CD8-positive, alpha-beta memory T cell (primary cell): ENCODE measurements around the gene L3MBTL1. TPM values are rescaled to one million over a fixed set of nuclear protein-coding genes. Genes with fewer than 3 reads are reported as not detected.

Experiments
- CTCF ChIA-PET: fragments of 350-600 bp; sonication (Branson Sonifier 250); formaldehyde crosslinking; loops from one replicate; lab custom pipeline; 2021; ENCODE audit warnings: antibody characterized with exemption; lab: Charles Lee
- POLR2A ChIA-PET: fragments of 350-600 bp; sonication (Branson Sonifier 250); formaldehyde crosslinking; loops from one replicate; lab custom pipeline; 2021; ENCODE audit warnings: antibody characterized with exemption; lab: Charles Lee
- DNase-seq, 5 donors: peaks; one replicate each; pipeline versions ENCODE4 v3.0.0 to v3.0.0-alpha.2; 2020 to 2022; ENCODE audit warnings: mixed read lengths in 1 of 5
- H3K27ac ChIP-seq: one replicate; pipeline ENCODE4 v1.7.0; 2013; ENCODE audit warnings: low read depth, mild to moderate bottlenecking, low read length, moderate library complexity
- H3K27me3 ChIP-seq: 2 replicates; pipeline ENCODE4 v1.7.0; 2013; ENCODE audit warnings: low read length, mild to moderate bottlenecking; ENCODE audit not compliant: insufficient read depth, poor library complexity, severe bottlenecking
- H3K36me3 ChIP-seq: 2 replicates; pipeline ENCODE4 v1.7.0; 2013; ENCODE audit warnings: mild to moderate bottlenecking, low read length, moderate library complexity; ENCODE audit not compliant: insufficient read depth
- H3K4me1 ChIP-seq: 2 replicates; pipeline ENCODE4 v1.7.0; 2013; ENCODE audit warnings: mild to moderate bottlenecking, low read length, moderate library complexity; ENCODE audit not compliant: insufficient read depth
- H3K4me3 ChIP-seq: 2 replicates; pipeline ENCODE4 v1.7.0; 2013; ENCODE audit warnings: mild to moderate bottlenecking, low read length
- H3K9me3 ChIP-seq: 2 replicates; pipeline ENCODE4 v1.7.0; 2013; ENCODE audit warnings: mild to moderate bottlenecking, low read length
- H3K27ac Mint-ChIP-seq, 8 donors: one replicate each; pipeline ENCODE4 v1.8.0; 2020 to 2021; ENCODE audit warnings: mixed read lengths in 8 of 8, mild to moderate bottlenecking in 6 of 8, inconsistent platforms in 3 of 8, moderate library complexity in 3 of 8
- H3K27me3 Mint-ChIP-seq, 2 donors: one replicate each; pipeline ENCODE4 v1.8.0; 2020 to 2021; ENCODE audit warnings: mixed read lengths in 2 of 2, mild to moderate bottlenecking in 1 of 2, moderate library complexity in 1 of 2
- H3K36me3 Mint-ChIP-seq, 3 donors: one replicate each; pipeline ENCODE4 v1.8.0; 2020 to 2021; ENCODE audit warnings: mixed read lengths in 3 of 3, inconsistent platforms in 1 of 3, mild to moderate bottlenecking in 1 of 3
- H3K4me1 Mint-ChIP-seq, 3 donors: one replicate each; pipeline ENCODE4 v1.8.0; 2020 to 2021; ENCODE audit warnings: mixed read lengths in 3 of 3, inconsistent platforms in 1 of 3, mild to moderate bottlenecking in 1 of 3
- H3K4me3 Mint-ChIP-seq, 7 donors: one replicate each; pipeline ENCODE4 v1.8.0; 2020 to 2021; ENCODE audit warnings: mixed read lengths in 7 of 7, mild to moderate bottlenecking in 6 of 7, moderate library complexity in 4 of 7, inconsistent platforms in 2 of 7
- H3K9me3 Mint-ChIP-seq, 5 donors: one replicate each; pipeline ENCODE4 v1.8.0; 2020 to 2022; ENCODE audit warnings: mixed read lengths in 5 of 5, mild to moderate bottlenecking in 3 of 5, moderate library complexity in 2 of 5, inconsistent platforms in 1 of 5
- polyA plus RNA-seq: library from polyadenylated mRNA; unstranded; fragments of 300-500 nt; fragmentation: Illumina TruSeq; gene quantifications from one replicate; pipeline ENCODE4 v1.2.3, GENCODE V29; 2021
- total RNA-seq, 2 experiments: library from RNA; stranded (reverse); gene quantifications; one replicate each; pipeline ENCODE4 v1.2.3, GENCODE V29; 2021

The L3MBTL1 gene
- total and polyA plus RNA-seq, 3 experiments from 2014 or later: 1.8 to 5.2 (median 4.6) TPM

- peaks cover 5 to 8% of the 10 kb centered on the region in 2 donors for H3K27me3 Mint-ChIP-seq
These were observed 82.5 kb downstream of the L3MBTL1 start for GRCh38 chr20:43590036-43590391.

GRCh38 chr20:43590392-43591303 lies 83.2 kb downstream of the L3MBTL1 start, which contains the start of gene IFT52:
Gene IFT52 (plus strand): TSS chr20:43590937. CDS start chr20:43594699, 3,762 bp downstream.
- DNase-seq: peak; percentile 77 to 92 (median 85)
- H3K4me3 ChIP-seq: peak within 1 kb of the TSS; percentile 77
- H3K27me3 Mint-ChIP-seq: peaks cover 5% of the 10 kb centered on the region in 2 donors
- ChIA-PET POLR2A (interaction anchor here (0.6 to 0.8 kb wide), 4 partner anchors 11 to 439 kb away, joined by 3 to 4 read pairs (median 3); no protein-coding TSS in a partner anchor), CTCF (interaction anchor here (0.6 kb wide), 1 partner anchor 8 kb away, joined by 3 read pairs; no protein-coding TSS in a partner anchor)
- no peaks in the 10 kb centered on the region for H3K9me3 Mint-ChIP-seq
- peak within 1 kb of the TSS; percentile 80 for H3K27ac ChIP-seq
- H3K4me1 Mint-ChIP-seq: peaks cover 12 to 23% (median 18%) of the 10 kb centered on the region in 3 donors
- H3K27me3 ChIP-seq: no peaks in the 10 kb centered on the region
- H3K4me3 Mint-ChIP-seq: peak within 1 kb of the TSS; percentile 90 to 98 (median 96)
- H3K9me3 ChIP-seq: no peaks in the 10 kb centered on the region
- no peaks in the 10 kb centered on the region for H3K36me3 ChIP-seq
- peaks cover 13% of the 10 kb centered on the region for H3K4me1 ChIP-seq
- peaks cover 0 to 23% (median 5%) of the 10 kb centered on the region in 3 donors for H3K36me3 Mint-ChIP-seq
- peak within 1 kb of the TSS; percentile 91 to 99 (median 98) for H3K27ac Mint-ChIP-seq

More at GRCh38 chr20:43590036-43590391, 82.5 kb downstream of the L3MBTL1 start:
- DNase-seq: no peak
- Histone ChIP-seq H3K4me3 (peak overlapping the region; percentile 77), H3K27me3 (no peaks in the 10 kb centered on the region), H3K36me3 (no peaks in the 10 kb centered on the region), H3K27ac (peak overlapping the region; percentile 80), H3K9me3 (no peaks in the 10 kb centered on the region), H3K4me1 (peaks cover 13% of the 10 kb centered on the region)
- peaks cover 0 to 20% (median 5%) of the 10 kb centered on the region in 3 donors for H3K36me3 Mint-ChIP-seq
- H3K4me1 Mint-ChIP-seq: peaks cover 12 to 23% (median 18%) of the 10 kb centered on the region in 3 donors
- H3K4me3 Mint-ChIP-seq: peak overlapping the region; percentile 90 to 98 (median 96)
- CTCF ChIA-PET: no interaction called here
- H3K9me3 Mint-ChIP-seq: no peaks in the 10 kb centered on the region
- peak overlapping the region; percentile 91 to 99 (median 98) for H3K27ac Mint-ChIP-seq
- POLR2A ChIA-PET: no interaction called here

Other genes with a start within 250 kb of the L3MBTL1 start
- 100 to 1,000 TPM; 203 to 207 TPM for gene SRSF6, start 49.8 kb upstream of the L3MBTL1 start, total RNA-seq
- gene SRSF6, start 49.8 kb upstream of the L3MBTL1 start, polyA plus RNA-seq: 40.3 TPM
- under 1 TPM; 0.11 to 0.24 TPM for gene SGK2, start 51.3 kb downstream of the L3MBTL1 start, total RNA-seq
- gene SGK2, start 51.3 kb downstream of the L3MBTL1 start, polyA plus RNA-seq: not detected
- gene IFT52, start 83.2 kb downstream of the L3MBTL1 start, total RNA-seq: 10 to 100 TPM; 20.2 to 21.3 TPM
- gene IFT52, start 83.2 kb downstream of the L3MBTL1 start, polyA plus RNA-seq: 31.6 TPM
- 10 to 100 TPM; 78.3 to 78.6 TPM for gene MYBL2, start 159.4 kb downstream of the L3MBTL1 start, total RNA-seq
- gene MYBL2, start 159.4 kb downstream of the L3MBTL1 start, polyA plus RNA-seq: 0.20 TPM
- not detected for gene GTSF1L, start 219.3 kb downstream of the L3MBTL1 start, total RNA-seq
- not detected for gene GTSF1L, start 219.3 kb downstream of the L3MBTL1 start, polyA plus RNA-seq